Measurements from ENCODE around the gene ITCH.
A peak's percentile ranks its signal among the peaks of the same experiment; 100 is the strongest.

The ITCH gene

DNA sequence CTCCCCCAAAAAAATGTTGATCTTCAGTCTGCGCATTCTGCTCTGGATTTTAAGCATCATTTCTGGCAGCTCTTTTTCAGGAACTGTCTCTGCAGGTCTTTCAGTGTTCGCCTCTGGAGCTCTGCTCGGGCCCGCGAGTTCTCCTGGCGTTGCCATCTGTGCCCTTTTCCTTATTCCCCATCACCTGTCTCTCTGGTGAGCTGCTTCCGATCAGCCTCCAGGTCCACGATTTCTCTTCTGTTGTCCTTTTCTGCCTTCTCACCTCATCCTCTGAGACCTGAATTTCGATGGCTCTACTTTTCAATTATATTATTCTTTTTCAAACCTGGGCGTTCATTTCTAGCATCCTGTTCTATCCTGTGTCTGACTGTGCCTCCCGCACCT is 194.9 kb downstream of the ITCH start:
- no peak for DNase-seq (ENCODE audit: low read depth)

DNA sequence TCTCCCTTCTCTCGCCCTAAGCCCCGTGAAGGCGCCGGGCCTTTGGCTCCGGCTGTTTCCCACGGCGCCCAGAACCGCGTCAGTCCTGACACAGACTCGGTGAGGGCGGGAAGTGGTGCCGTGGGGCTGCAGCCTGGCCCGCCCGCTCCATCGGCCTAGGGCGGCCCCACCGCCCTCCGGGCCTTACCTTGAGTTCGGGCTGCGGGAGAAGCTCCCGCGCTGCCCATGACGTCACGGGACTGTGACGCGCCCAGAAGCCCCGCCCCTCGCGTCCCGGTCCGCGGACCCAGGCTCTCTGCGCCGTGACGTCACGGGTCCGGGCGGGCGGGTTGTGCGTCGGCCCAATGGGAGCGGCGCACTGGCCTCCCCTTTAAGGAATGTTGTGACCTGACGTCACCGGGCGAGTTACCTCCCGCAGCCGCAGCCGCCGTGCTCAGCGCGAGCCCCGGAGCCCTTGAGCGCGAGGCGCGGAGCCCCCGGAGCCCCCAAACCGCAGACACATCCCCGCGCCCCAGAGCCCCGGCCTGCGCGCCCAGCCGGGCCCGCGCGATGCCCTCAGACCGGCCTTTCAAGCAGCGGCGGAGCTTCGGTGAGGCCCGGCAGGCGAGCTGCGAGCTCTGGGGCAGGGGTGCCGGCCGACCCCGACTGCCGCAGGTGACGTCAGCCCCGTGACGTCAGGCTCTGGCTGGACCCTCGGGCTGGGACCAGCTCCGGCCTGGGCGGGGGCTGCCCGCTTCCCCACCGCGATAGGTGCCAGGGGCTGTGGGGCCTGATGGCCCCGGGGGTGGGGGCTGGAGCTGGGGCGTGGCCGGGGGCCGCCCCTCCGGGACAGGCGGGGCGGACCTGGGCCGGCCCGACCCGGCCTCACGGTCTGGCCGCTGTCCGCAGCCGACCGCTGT is 195.5 kb downstream of the ITCH start, which contains the start of gene MAP1LC3A:
MAP1LC3A (plus strand) TSS at position 399 of the 899 bp plus-strand sequence; CDS start at position 550, 151 bp downstream.
- DNase-seq (ENCODE audit: low read depth) = peak; percentile 89

DNA sequence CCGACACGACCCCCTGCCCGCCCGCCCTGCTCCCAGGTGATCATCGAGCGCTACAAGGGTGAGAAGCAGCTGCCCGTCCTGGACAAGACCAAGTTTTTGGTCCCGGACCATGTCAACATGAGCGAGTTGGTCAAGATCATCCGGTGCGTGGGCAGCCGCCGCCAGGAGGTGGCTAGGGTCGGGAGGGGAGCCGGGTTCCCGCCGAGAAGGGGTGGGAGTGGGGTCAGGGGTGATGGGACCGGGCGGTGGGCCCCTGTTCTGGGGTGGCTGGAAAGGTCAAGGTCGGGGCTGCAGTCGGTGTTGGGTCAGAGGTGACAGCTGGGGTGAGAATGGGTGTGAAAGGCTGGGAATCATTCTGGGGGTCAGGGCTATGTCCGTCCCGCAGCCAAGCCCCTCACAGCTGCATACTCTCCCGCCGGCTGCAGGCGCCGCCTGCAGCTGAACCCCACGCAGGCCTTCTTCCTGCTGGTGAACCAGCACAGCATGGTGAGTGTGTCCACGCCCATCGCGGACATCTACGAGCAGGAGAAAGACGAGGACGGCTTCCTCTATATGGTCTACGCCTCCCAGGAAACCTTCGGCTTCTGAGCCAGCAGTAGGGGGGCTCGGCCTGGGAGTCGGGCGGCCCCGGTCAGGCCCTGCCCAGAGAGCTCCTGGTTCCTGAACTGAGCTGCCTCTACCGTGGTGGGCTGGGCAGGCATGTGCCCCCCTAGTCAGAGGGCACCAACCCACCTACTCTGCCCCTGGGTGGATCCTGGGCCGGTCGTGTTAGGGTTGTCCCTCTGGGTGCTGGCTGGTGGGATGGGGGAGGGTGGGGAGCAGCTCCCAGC is 196.5 kb downstream of the ITCH start:
- no peak for DNase-seq (ENCODE audit: low read depth)

DNA sequence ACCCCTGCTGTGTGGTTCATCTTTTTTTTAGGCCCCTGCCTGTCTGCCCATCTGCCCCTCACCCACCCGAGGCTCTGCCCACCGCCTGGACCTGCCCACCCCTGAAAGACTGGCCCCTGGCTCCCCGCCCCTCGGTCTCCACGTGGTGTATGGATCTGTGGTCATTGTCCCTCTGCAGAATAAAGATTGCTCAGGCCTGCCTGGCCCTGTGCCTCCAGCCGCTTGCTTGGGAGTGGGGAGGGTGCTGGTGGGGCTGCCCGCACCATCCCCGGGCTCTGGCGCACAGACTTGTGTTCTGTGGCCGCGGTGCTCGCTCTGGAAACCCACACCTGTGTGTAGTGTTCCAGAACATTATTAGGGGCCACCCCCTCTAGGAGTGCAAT is 197.1 kb downstream of the ITCH start:
- no peak for DNase-seq (ENCODE audit: low read depth)

DNA sequence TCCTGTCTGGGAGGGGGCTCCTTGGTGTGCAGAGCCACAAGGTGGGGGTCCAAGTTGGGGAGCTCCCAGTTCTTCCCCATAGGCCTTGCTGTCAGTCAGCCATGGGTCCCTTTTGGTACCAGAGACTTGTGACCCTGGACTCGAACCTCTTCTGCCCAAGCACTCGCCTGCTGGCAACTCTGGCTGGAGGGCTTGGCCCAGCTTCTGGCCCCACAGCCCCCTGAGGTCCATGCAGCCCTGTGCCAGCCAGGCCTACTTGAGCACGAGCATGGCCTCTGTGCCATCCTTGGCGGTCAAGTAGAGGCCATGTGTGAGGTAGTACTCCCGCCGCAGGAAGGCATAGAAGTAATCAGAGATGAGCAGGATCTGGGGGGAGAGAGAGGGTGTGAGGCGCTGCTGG is 197.5 kb downstream of the ITCH start:
- DNase-seq (ENCODE audit: low read depth) = no peak

All from activated T-cell treated with anti-CD3 and anti-CD28 coated beads for 1 hour (primary cell).